Mesendoderm (in vitro differentiated cells): ENCODE measurements around the gene SLC9A4.
A peak's percentile ranks its signal among the peaks of the same experiment; 100 is the strongest.

Experiments
- DNase-seq: peaks from one replicate; pipeline ENCODE4 v3.0.0; 2013
- H2AK5ac ChIP-seq: 2 replicates; pipeline ENCODE4 v1.6.1; 2013; ENCODE audit warnings: low read length, inconsistent platforms
- H2BK120ac ChIP-seq: 2 replicates; pipeline ENCODE4 v1.6.1; 2013; ENCODE audit warnings: low read depth, mild to moderate bottlenecking, low read length, moderate library complexity, mixed read lengths
- H2BK15ac ChIP-seq: replicated peaks from 2 replicates; pipeline ENCODE4 v1.6.1; 2013; ENCODE audit warnings: low read depth, mild to moderate bottlenecking, moderate library complexity
- H2BK5ac ChIP-seq: 2 replicates; pipeline ENCODE4 v1.6.1; 2013; ENCODE audit warnings: low read length, inconsistent platforms
- H3K18ac ChIP-seq: 2 replicates; pipeline ENCODE4 v1.6.1; 2013; ENCODE audit warnings: mild to moderate bottlenecking, low read length, mixed read lengths
- H3K23ac ChIP-seq: one replicate; pipeline ENCODE4 v1.6.1; 2013; ENCODE audit warnings: low read length
- H3K27ac ChIP-seq: 2 replicates; pipeline ENCODE4 v1.5.1; 2013; ENCODE audit warnings: low read depth, mild to moderate bottlenecking, inconsistent platforms, low read length, moderate library complexity
- H3K27me3 ChIP-seq: 2 replicates; pipeline ENCODE4 v1.6.1; 2013; ENCODE audit warnings: low read length, control low read depth, mild to moderate bottlenecking, inconsistent platforms; ENCODE audit not compliant: insufficient read depth, poor library complexity
- H3K36me3 ChIP-seq: 2 replicates; pipeline ENCODE4 v1.6.1; 2013; ENCODE audit warnings: low read length, inconsistent platforms; ENCODE audit not compliant: control insufficient read depth, insufficient read depth
- H3K4ac ChIP-seq: one replicate; pipeline ENCODE4 v1.6.1; 2013; ENCODE audit warnings: low read depth, mild to moderate bottlenecking, low read length, moderate library complexity
- H3K4me1 ChIP-seq: 2 replicates; pipeline ENCODE4 v1.6.1; 2013; ENCODE audit warnings: low read depth, low read length, inconsistent platforms; ENCODE audit not compliant: control insufficient read depth
- H3K4me2 ChIP-seq: 2 replicates; pipeline ENCODE4 v1.6.1; 2013; ENCODE audit warnings: low read length
- H3K4me3 ChIP-seq: 2 replicates; pipeline ENCODE4 v1.5.1; 2013; ENCODE audit warnings: mild to moderate bottlenecking, low read length
- H3K56ac ChIP-seq: one replicate; pipeline ENCODE4 v1.6.1; 2013; ENCODE audit warnings: low read length
- H3K79me1 ChIP-seq: 2 replicates; pipeline ENCODE4 v1.6.1; 2013; ENCODE audit warnings: low read length, inconsistent platforms
- H3K79me2 ChIP-seq: 2 replicates; pipeline ENCODE4 v1.6.1; 2013; ENCODE audit warnings: mild to moderate bottlenecking, low read length; ENCODE audit not compliant: control insufficient read depth, insufficient read depth
- H3K9ac ChIP-seq: 2 replicates; pipeline ENCODE4 v1.6.1; 2013; ENCODE audit warnings: low read length, inconsistent platforms
- H4K5ac ChIP-seq: one replicate; pipeline ENCODE4 v1.6.1; 2013; ENCODE audit warnings: low read length
- H4K8ac ChIP-seq: one replicate; pipeline ENCODE4 v1.6.1; 2013; ENCODE audit warnings: low read depth, mild to moderate bottlenecking, control low read depth, low read length, moderate library complexity
- WGBS: extraction: QIAGEN DNeasy Blood & Tissue Kit; methylation state at CpG from one replicate; pipeline ENCODE4 v1.1.7; 2013; ENCODE audit warnings: low lambda C conversion rate, missing lambda C conversion rate; ENCODE audit not compliant: insufficient coverage; ENCODE audit errors: extremely low coverage; 5-methylcytosine and 5-hydroxymethylcytosine counted together

The SLC9A4 gene

GRCh38 chr2:102512161-102512560 is 39.1 kb downstream of the SLC9A4 start:
- H2AK5ac ChIP-seq = no peak overlapping the region
- H3K18ac ChIP-seq = no peak overlapping the region
- no peaks in the 10 kb centered on the region for H3K4me1 ChIP-seq
- H4K8ac ChIP-seq = no peak overlapping the region
- no peaks in the 10 kb centered on the region for H3K27me3 ChIP-seq
- no peak overlapping the region for H2BK5ac ChIP-seq
- H2BK120ac ChIP-seq = no peak overlapping the region
- no peak overlapping the region for H2BK15ac ChIP-seq
- no peak overlapping the region for H3K27ac ChIP-seq
- no CpG with 5 or more reads among the region's 4 CpGs for WGBS
- H3K4me2 ChIP-seq = no peak overlapping the region
- H3K23ac ChIP-seq = no peak overlapping the region
- no peak overlapping the region for H3K9ac ChIP-seq
- no peaks in the 10 kb centered on the region for H3K36me3 ChIP-seq
- DNase-seq = peak; percentile 16
- no peaks in the 10 kb centered on the region for H3K79me2 ChIP-seq
- H3K56ac ChIP-seq = no peak overlapping the region
- no peak overlapping the region for H3K4me3 ChIP-seq
- H3K79me1 ChIP-seq = no peaks in the 10 kb centered on the region
- no peak overlapping the region for H3K4ac ChIP-seq
- H4K5ac ChIP-seq = no peak overlapping the region

GRCh38 chr2:102513355-102513939 is 40.4 kb downstream of the SLC9A4 start:
- Histone ChIP-seq H2AK5ac (no peak overlapping the region), H3K56ac (no peak overlapping the region), H3K4me2 (no peak overlapping the region), H3K9ac (no peak overlapping the region), H2BK120ac (no peak overlapping the region), H3K27me3 (no peaks in the 10 kb centered on the region), H4K8ac (no peak overlapping the region), H3K18ac (no peak overlapping the region), H2BK5ac (no peak overlapping the region), H2BK15ac (no peak overlapping the region), H3K79me2 (no peaks in the 10 kb centered on the region), H3K27ac (no peak overlapping the region), H3K4ac (no peak overlapping the region), H3K4me1 (no peaks in the 10 kb centered on the region), H3K36me3 (no peaks in the 10 kb centered on the region), H4K5ac (no peak overlapping the region), H3K23ac (no peak overlapping the region), H3K79me1 (no peaks in the 10 kb centered on the region), H3K4me3 (no peak overlapping the region)
- no CpG with 5 or more reads among the region's 11 CpGs for WGBS
- no peak for DNase-seq

GRCh38 chr2:102514061-102514785 is 41.2 kb downstream of the SLC9A4 start:
- Histone ChIP-seq H4K5ac (no peak overlapping the region), H2BK15ac (no peak overlapping the region), H3K4me2 (no peak overlapping the region), H3K27me3 (no peaks in the 10 kb centered on the region), H3K23ac (no peak overlapping the region), H3K4ac (no peak overlapping the region), H3K79me2 (no peaks in the 10 kb centered on the region), H2BK120ac (no peak overlapping the region), H3K36me3 (no peaks in the 10 kb centered on the region), H3K56ac (no peak overlapping the region), H3K79me1 (no peaks in the 10 kb centered on the region), H3K4me3 (no peak overlapping the region), H2AK5ac (no peak overlapping the region), H3K9ac (no peak overlapping the region), H3K27ac (no peak overlapping the region), H4K8ac (no peak overlapping the region), H3K4me1 (no peaks in the 10 kb centered on the region), H2BK5ac (no peak overlapping the region), H3K18ac (no peak overlapping the region)
- no CpG with 5 or more reads among the region's 7 CpGs for WGBS
- peak; percentile 89 for DNase-seq

GRCh38 chr2:102515851-102516250 is 42.8 kb downstream of the SLC9A4 start:
- H4K8ac ChIP-seq = no peak overlapping the region
- no peak overlapping the region for H3K9ac ChIP-seq
- no peaks in the 10 kb centered on the region for H3K36me3 ChIP-seq
- H3K56ac ChIP-seq = no peak overlapping the region
- no peaks in the 10 kb centered on the region for H3K4me1 ChIP-seq
- H3K23ac ChIP-seq = no peak overlapping the region
- H3K27ac ChIP-seq = no peak overlapping the region
- H3K4ac ChIP-seq = no peak overlapping the region
- no peaks in the 10 kb centered on the region for H3K79me1 ChIP-seq
- no peak overlapping the region for H3K18ac ChIP-seq
- no peak overlapping the region for H3K4me2 ChIP-seq
- no peak overlapping the region for H2BK120ac ChIP-seq
- no peak overlapping the region for H2BK15ac ChIP-seq
- no peak overlapping the region for H3K4me3 ChIP-seq
- no peaks in the 10 kb centered on the region for H3K27me3 ChIP-seq
- H2AK5ac ChIP-seq = no peak overlapping the region
- no peak overlapping the region for H4K5ac ChIP-seq
- H3K79me2 ChIP-seq = no peaks in the 10 kb centered on the region
- WGBS = no CpG with 5 or more reads among the region's 5 CpGs
- H2BK5ac ChIP-seq = no peak overlapping the region
- DNase-seq = no peak

GRCh38 chr2:102518170-102518569 is 45.1 kb downstream of the SLC9A4 start:
- Histone ChIP-seq H4K8ac (no peak overlapping the region), H3K79me2 (no peaks in the 10 kb centered on the region), H2BK15ac (no peak overlapping the region), H3K23ac (no peak overlapping the region), H3K18ac (no peak overlapping the region), H3K27me3 (no peaks in the 10 kb centered on the region), H3K56ac (no peak overlapping the region), H3K36me3 (no peaks in the 10 kb centered on the region), H3K27ac (no peak overlapping the region), H2AK5ac (no peak overlapping the region), H3K79me1 (no peaks in the 10 kb centered on the region), H3K9ac (no peak overlapping the region), H2BK120ac (no peak overlapping the region), H3K4me3 (no peak overlapping the region), H4K5ac (no peak overlapping the region), H3K4me2 (no peak overlapping the region), H3K4me1 (no peaks in the 10 kb centered on the region), H3K4ac (no peak overlapping the region), H2BK5ac (no peak overlapping the region)
- no CpG with 5 or more reads among the region's 3 CpGs for WGBS
- DNase-seq = no peak

- no peak overlapping the region for H3K4me3 ChIP-seq
- no peak overlapping the region for H4K8ac ChIP-seq
- no peak overlapping the region for H2BK120ac ChIP-seq
- H3K79me1 ChIP-seq = no peaks in the 10 kb centered on the region
- no peak overlapping the region for H3K4ac ChIP-seq
- H3K4me1 ChIP-seq = no peaks in the 10 kb centered on the region
- H3K79me2 ChIP-seq = no peaks in the 10 kb centered on the region
- H3K4me2 ChIP-seq = no peak overlapping the region
- no CpG with 5 or more reads among the region's 2 CpGs for WGBS
- H3K27me3 ChIP-seq = no peaks in the 10 kb centered on the region
- H2BK15ac ChIP-seq = no peak overlapping the region
- no peak overlapping the region for H3K23ac ChIP-seq
- peak; percentile 58 for DNase-seq
- no peak overlapping the region for H3K18ac ChIP-seq
- H2BK5ac ChIP-seq = no peak overlapping the region
- H3K36me3 ChIP-seq = no peaks in the 10 kb centered on the region
- H4K5ac ChIP-seq = no peak overlapping the region
- H3K56ac ChIP-seq = no peak overlapping the region
- no peak overlapping the region for H2AK5ac ChIP-seq
- no peak overlapping the region for H3K9ac ChIP-seq
- H3K27ac ChIP-seq = no peak overlapping the region
Observed at GRCh38 chr2:102520009-102520408, 47.0 kb downstream of the SLC9A4 start.
